DMS153 (cell line): ENCODE results near the gene COX10.
A peak's percentile ranks its signal among the peaks of the same experiment; 100 is the strongest.
"Not testable (repeated sequence)": the region's sequence is repeated elsewhere in the genome, so short reads cannot be mapped to it uniquely, and the experiment has no call there.

ENCODE experiments used
- DNase-seq: peaks from one replicate; lab custom pipeline; 2025; lab: John Stamatoyannopoulos, UW

Gene COX10

DNA sequence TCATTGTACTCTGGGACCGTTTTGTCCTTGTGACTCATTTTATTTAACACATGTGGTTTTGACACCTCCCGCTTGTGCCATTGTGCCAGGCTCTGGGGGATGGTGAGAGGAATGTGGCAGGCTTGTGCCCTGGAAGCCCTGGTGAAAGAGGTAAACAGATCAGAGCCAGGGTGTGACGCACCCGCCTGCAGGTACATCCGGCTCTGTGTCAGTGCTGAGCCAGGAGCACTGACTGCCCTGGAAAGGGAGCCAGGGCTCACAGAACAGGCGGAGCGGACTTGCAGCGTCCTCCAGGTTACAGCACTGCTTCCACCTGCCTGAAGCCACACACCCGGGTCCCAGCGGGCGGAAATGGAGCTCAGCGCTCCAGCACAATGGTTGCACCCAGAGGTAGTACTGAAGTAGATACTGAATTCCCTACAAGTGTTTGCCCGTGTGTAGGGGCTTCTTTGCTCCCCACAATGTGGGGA is 136.7 kb downstream of the COX10 start:
- peak; percentile 42 for DNase-seq

DNA sequence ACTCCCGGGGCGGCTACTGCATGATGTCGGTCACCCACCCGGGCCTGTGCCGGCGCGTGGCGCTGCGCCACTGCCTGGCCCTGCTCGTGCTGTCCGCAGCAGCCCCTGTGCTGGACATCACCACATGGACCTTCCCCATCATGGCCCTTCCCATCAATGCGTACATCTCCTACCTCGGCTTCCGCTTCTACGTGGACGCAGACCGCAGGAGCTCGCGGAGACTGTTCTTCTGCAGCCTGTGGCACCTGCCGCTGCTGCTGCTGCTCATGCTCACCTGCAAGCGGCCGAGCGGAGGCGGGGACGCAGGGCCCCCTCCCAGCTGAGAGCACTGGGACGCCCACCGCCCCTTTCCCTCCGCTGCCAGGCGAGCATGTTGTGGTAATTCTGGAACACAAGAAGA is 137.6 kb downstream of the COX10 start:
- DNase-seq: no peak

DNA sequence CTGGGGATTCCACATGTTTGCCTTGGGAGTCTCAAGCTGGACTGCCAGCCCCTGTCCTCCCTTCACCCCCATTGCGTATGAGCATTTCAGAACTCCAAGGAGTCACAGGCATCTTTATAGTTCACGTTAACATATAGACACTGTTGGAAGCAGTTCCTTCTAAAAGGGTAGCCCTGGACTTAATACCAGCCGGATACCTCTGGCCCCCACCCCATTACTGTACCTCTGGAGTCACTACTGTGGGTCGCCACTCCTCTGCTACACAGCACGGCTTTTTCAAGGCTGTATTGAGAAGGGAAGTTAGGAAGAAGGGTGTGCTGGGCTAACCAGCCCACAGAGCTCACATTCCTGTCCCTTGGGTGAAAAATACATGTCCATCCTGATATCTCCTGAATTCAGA is 138.5 kb downstream of the COX10 start:
- no peak for DNase-seq

DNA sequence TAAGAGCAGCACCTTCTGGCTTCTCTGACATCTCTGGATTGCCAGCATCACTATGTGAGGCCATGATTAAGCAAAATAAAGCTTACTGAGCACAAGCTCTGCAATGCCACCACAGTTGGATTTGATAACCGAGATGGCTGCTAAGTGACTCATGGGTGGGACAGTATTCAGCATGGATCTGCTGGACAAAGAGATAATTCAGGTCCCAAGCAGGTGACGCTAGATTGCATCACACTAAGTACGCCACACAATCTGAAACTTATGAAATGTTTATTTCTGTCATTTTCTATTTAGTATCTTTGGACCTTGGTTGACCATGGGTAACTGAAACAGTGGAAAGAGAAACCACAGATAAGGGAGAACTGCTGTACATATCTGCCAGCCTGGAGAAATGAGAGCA is 139.9 kb downstream of the COX10 start:
- no peak for DNase-seq

DNA sequence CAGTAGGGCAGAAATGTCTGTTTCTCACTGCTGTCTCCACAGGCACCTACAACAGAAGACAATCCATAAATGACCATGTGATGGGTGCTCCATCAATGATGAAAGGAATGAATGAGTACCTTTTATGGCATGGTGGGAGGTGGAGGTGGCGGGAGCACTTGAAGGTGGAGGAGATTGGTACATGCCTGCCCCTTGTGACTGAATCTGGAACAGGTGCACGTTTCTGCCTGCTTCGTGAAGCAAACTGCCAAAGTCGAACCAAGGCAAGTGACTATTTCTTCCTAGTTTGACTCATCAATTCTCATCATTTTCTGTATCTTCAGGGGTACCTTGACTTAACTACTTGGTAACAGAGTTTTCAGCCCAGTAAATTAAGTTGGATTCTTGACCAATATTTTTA is 141.9 kb downstream of the COX10 start:
- DNase-seq: no peak

DNA sequence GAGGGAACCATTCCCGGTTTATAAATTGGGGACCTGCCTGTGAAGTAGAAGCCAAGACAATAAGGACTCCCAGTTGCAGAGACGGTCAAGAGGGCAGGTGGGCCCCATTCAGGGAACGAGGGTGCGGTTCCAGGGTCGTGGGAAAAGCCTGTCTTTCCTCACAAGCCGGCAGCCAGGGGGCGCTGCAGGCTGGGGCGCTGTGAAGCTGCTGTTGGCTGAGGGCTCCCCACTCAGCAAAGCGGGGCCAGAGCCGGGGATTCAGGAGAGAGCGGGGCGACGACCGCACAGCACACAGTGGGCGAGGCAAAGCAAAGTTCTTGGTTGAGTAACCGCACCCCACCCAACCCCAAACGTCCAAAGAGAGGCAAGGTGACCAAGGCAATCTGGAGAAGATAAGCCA is 142.5 kb downstream of the COX10 start:
- DNase-seq: no peak

DNA sequence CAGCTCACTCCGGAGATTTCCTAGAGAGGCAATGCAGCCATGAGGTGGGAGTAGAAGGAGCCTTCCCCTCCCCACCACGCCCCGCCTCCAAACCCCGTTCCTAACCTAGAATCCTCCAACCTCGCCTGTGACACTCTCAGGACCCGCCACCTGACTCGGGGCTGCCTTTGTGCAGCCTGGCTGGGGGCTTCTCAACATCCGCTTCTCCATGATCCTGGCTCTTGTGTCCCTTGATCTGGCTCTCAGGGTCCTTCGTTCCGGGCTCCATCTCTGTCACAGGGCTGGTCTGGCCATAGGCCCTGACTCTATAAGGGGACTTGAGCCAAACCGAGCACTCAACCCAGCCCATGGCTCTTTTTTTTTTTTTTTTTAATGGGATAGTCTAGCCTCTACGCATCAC is 143.1 kb downstream of the COX10 start:
- DNase-seq: no peak

DNA sequence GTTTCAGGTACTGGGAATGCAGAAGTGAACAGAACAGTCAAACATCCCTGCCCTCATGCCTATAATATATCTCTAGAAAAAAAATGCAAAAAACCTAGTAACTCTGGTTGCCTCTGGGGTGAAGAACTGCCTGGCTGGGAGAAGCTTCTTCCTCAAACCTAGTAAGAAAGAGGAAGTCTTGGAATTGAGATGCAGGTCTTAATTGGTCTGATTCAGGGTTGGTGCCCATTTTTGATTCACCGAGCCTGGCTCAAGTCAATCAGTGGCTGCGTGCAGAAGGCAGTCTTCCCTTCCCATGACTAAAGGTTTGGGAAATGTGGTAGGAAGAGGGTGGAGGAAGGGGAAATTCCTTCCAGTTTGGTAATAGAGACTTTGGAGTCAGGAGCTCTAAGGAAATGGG is 145.0 kb downstream of the COX10 start:
- DNase-seq: no peak

DNA sequence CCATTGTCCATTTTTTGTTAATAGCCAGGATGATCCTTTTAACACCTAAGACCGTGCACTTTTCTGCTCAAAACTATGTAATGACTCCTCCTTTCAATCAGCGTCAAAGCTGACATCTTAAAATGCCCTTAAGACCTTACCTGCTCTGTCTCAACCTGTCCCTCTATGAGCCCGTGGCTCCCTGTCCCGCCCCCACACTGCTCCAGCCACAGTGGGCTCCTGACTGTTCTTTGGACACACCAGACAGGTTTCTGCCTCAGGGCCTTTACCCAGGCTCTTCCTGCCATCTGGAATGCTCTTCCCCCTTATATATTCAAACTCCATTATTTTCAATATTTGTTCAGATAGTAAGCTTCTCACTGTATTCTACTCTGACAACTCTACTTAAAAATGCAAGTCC is 153.3 kb downstream of the COX10 start:
- no peak for DNase-seq

DNA sequence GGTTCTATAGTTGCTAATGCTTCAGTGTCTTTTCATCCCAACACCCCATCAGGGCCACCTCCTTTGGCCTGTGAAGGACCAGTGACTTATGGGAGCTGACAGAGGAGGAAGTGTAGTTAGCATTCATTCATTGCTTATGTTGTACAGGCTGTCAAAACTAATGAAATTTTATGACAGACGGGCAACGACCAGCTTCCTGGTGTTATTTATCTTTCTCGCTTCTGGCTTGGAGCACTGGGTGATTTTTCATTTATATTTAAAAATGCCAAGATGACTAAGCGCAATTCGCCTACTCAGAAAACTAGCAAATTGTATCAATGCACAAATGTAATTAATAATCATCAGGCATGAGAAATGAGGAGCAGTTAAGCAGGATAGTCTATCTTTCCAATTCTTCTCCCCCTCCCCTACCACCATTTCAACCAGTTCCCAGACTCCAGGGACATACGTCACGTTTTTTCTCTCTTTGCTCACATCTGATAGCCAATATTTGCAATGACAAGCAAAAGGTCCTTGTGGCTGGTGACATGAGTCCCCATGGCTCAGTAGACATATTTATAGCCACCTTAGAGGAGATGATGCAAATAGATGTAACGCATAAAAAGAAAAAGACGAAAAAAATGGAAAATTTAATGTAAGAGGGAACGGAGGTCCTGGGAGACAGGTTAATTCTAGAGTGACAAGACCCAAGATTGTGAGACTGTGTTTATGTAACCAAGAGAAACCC is 156.1 kb downstream of the COX10 start:
- no peak for DNase-seq

DNA sequence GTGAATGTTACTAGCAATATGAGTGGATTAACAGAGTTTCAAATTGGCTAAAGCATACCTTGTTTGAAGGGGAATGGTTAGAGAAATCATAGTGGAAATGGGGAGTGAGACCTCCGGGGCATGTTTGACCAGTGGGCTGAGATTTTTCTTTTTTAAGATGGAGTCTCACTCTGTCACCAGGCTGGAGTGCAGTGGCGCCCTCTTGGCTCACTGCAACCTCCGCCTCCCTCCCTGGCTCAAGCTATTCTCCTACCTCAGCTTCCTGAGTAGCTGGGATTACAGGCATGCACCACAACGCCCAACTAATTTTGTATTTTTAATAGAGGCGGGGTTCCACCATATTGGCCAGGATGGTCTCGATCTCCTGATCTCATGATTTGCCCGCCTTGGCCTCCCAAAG is 157.7 kb downstream of the COX10 start:
- DNase-seq: no peak

DNA sequence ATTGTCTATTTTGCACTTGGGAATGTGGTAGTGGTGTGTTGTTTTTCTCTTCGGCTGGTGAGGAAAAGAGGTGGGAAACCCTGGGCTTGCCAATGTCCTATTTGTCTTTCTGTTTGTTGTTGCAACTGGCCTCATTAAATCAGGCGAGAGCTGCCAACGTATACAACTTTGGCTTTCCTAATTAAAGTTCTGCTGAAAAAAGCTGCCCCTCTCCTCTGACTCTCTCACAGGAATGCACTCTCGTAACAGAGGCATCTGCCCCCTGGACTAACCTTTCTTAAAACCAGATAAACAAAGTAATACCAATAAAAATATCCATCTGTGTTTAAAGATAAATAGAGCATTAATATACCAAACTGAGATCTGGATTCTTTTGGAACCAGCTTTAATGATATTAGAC is 159.6 kb downstream of the COX10 start:
- DNase-seq: no peak

DNA sequence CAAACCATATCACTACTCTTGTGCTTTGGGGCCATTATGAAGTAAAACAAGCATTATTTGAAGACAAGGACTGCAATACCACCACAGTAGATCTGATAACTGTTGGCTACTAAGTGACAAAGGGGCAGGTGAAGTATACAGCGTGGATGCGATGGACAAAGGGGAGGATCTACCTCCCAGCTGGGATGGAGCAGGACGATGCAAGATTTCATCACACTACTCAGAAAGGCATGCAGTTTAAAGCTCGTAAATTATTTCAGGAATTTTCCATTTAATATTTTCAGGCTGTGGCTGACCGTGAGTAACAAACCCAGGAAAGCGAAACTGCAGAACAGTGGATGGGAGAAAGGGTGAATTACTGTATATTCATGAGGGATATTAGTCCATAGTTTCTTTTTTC is 161.9 kb downstream of the COX10 start:
- not testable (repeated sequence) for DNase-seq

DNA sequence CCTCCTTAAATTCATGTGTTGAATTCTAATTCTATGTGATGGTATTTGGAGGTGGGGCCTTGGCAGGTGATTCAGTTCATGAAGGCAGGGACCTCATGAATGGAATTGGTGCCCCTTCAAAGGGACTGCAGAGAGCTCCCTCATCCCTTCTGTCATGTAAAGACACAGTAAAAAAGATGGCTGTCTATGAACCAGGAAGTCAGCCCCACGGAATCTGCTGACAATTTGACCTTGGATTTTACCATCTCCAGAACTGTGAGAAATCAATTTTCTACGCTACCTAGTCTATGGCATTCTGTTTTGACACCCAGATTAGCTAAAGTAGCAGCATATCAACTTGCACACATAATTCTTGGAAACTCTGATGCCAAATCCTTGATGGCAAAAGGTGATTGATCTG is 165.7 kb downstream of the COX10 start:
- DNase-seq: not testable (repeated sequence)

DNA sequence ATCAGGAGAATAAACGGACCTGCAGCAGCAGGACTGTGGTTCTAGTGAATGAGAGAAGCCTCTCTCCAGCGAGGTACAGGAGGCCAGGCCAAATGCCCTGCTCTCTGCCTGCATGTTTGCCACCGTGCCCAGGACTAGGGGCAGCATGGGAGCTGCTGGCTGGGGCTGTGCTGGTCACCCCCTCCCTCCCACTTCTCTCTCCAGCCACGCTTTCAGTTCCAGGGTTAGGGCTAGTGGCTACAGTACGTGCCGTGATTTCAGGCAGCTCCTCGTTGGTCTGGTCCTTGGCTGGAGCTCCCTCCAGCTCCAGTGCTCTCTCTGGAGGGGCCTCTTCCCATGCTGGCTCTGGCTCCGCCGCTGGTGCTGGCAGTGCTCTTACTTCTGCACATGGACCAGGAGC is 166.7 kb downstream of the COX10 start:
- DNase-seq: not testable (repeated sequence)

DNA sequence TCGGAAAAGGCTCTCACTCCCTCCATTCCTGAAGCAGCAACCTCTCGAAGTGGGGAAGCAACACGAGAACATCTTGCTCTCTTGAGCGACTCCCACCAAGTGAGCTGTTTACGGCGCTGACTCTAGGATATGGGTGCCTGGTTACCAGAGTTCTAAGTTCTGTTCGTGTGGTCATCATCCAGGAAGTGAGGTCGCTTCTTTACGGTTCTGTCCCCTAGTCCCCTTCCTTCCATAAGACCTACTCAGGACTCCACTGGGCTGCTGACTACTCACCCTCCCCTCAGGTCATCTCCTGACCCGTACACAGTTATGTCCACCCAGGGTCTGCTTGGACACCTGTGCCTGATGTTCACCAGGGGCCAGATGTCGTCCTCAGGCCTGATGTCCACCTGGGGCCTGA is 167.5 kb downstream of the COX10 start, which contains the start of gene CDRT15:
Gene CDRT15, minus strand, starts transcription at position 101 of the 400 bp plus-strand sequence. Its CDS starts 29 bp downstream, at position 72.
- not testable (repeated sequence) for DNase-seq

DNA sequence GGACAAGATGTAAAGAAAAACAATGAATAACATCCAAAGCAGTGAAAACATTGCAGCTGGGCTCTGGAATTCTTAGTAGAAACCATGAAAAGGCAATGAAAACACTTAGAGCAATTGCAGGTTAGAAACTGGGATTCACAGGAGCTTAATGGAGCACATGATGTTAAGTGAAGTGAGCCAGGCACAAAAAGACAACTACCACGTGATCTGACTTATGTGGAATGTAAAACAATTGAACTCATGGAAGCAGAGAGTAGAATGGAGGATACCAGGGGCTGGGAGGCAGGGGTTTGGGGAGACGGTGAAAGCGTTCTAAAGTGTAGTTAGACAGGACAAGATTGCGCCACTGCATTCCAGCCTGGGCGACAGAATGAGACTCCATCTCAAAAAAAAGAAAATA is 170.0 kb downstream of the COX10 start:
- DNase-seq: not testable (repeated sequence)

DNA sequence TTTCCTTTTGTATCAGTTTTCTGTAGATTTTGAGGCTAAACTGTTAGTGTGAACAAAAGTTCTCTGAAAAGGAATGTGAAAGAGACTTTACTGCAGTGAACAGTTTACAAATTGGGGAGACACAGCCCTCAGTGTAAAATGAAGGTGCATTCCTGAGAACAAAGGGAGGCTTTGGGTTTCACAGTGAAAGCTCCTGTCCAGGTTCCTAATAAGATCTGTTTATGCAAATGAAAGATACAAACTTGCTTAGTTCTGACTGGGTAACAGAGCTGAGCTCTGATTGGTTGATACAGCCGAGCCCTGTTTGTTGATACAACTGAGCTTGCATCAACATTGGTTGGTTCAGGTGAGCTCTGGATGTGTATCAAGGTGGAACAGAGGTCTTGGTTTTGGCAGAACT is 175.7 kb downstream of the COX10 start:
- DNase-seq: no peak

DNA sequence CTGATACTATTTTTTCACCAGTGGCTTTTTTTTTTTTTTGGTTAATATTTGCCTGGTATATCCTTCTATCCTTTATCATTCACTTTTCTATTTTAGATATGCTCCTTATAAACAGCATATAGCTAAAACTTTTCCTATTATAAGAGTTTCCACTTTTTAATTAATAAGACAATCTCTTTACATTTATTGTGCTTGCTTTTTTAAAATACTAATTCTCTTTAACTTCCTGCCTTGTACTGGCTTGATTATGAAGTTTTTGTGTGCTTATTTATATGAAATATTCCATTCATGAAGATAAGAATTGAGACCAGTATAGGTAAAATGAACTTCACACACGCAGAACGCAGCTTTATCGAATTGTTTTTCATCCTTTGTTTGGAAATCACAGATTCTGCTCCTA is 176.3 kb downstream of the COX10 start:
- no peak for DNase-seq
